GM19328 (cell line): ENCODE data around the gene RNF34.

Experiments used
- ATAC-seq: cut with Tn5 transposase; IDR thresholded peaks from one replicate; pipeline ENCODE4 v1.9.1; 2021; ENCODE audit warnings: mild to moderate bottlenecking, moderate library complexity; ENCODE audit not compliant: unreplicated experiment

The RNF34 gene

DNA sequence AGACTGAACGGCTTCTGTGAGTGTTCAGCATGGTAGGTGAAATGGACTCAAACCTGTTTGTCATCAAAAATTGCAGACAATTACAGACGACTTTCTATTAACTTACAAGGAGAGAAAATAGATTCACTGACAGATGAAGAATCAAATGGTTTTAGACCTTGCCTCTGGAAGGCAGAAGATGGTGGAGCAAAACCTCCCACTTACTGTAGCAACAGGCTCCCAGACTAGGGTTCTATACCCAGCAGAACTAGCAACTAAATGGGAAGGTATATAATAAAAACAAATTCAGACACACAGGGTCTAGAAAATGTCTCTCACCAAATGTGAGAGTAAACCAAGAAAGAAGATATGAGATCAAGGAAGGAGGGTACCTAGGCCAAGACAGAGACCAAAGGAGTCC, 36.8 kb downstream of the RNF34 start:
- no peak for ATAC-seq

DNA sequence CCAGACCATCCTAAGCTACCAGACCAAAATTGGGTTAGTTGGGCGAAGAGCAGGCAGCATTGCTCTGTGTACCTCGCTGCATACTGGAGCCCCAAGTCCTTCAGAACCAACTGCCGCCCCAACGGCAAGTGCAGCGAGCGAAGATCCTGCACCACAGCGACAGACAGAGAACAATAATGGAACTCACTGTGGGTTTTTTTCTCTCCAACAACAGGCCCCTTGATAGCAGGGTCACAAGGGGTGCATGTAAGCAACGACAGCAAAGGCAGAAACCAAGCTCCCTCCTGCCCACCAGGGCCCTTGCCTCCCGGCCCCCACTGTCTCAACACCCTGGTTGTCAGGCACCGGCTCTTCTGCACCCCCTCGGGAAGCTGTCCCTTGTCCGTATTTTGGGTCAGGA, 39.0 kb downstream of the RNF34 start:
- ATAC-seq: no peak

DNA sequence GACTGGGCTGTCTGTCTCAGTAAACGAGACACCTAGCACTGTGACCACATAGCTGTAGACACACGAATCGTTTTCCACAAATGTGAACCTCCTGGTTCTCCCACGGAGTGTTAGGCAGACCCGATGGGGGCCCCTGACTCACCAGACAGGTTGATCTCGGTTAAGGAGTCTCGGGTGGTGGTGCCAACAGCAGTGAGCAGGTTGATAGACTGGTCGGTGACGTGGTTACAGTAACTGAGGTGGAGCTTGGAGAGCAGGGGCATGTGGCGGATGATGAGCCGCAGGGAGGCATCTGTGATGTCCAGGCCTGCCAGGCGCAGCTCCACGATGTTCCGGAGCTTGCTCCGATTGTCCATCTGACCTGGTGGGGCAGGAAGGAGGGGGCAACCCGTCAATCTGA, 39.8 kb downstream of the RNF34 start:
- ATAC-seq: no peak

DNA sequence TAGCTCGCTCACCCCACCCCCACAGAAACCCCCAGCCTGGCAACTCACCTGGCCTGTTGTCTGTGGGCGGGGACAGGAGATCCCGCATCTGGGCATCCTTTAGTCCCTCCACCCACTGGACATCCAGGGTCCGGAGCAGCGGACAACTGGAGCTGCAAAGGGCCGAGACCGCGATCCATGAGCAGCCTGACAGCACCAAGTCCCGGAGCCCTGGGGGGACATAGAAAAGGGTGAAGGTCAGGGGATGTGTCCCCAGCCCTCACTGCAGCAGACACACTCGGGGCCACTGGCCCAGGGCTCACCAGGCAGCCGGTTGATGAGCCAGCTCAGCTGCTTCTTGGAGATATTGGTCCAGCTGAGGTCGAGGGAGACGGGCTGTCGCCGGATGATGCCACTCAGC, 40.9 kb downstream of the RNF34 start:
- no peak for ATAC-seq

DNA sequence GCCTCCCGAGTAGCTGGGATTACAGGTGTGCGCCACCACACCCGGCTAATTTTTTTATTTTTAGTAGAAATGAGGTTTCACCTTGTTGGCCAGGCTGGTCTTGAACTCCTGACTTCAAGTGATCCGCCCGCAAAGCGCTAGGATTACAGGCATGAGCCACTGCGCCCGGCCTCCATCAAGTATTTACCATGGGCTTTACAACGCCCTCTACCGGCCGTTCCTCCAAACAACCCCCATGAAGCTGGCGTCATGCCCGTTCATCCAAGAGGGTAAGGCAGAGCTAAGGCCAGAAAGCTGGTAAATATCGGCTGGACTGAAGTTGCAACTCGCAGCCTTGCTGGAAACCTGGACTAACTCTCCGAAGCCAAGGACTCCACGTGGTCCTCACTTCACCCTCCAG, 41.6 kb downstream of the RNF34 start:
- ATAC-seq: no peak

DNA sequence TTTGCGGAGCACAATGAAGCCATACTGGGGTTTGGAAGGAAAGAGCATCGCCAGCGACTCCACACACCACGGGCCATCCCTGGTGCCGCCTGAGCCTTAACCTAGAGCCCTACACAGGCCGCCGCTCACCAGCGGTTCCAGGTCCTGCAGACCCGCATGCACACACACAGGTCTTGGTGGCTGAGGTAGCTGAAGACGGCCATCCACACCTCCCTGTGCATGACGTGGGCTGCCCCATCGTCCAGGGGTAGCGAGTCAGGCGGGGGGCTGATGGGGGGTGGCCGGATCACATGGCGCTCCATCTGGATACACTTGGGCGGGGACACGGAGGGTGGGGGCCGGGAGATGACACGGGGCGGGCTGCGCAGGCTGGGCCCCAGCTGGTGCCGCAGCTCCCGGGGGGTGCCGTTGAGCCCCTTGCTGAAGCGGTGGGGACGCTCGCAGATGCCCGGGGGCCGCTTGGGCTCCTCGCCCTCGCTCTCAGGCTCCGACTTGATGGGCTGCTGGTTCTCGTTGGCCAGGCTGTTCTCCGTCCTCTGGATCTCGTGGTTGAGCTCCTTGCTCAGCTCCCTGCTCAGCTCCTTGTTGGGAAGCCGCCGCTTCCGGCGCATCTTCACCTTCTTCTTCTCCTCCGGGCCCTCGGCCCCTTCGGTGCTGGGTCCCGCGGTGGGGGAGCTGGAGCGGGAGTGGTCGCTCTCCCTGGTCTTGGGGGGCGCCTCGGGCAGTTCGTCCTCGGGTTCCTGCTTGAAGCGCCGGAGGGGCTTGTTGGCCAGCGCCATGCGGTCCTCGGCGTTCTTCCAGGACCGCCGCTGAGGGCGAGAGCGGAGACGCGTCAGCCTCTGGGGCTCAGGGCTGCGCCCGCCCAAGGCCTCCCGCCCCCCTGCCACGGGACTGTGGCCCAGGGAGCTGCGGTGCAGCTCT, 42.4 kb downstream of the RNF34 start:
- no peak for ATAC-seq

DNA sequence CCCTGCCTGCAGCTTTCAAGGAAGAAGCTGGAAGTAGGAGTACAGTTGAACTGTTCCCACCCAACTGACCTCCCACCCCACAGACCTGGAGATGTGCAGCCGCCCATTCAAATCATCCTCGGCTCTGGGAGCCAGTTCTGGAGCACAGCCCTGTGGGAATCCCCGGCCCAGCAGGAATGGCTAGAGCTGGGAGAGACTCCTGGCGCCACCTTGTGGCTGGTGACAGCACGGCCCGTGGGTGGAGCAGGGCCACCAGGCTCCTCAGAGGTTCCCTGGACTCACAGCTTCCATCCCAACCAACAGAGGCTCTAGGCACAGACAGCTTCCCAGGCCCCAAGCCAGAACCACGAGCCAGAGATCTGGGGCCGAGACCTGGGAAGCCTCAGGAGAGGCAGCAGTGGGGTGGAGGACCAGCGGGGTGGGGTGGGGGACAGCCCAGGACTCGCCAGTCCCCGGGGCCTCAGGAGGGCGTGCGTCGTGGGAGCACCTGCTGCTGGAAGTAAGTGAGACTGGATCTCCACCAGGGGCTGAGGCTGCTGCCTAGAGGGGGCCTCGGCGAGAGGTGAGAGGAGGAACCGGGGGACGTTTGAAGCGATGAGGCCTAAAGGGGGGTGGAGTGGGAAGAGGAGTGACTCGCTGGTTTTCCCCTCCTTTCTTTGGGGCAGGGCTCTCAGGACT, 43.4 kb downstream of the RNF34 start:
- no peak for ATAC-seq

DNA sequence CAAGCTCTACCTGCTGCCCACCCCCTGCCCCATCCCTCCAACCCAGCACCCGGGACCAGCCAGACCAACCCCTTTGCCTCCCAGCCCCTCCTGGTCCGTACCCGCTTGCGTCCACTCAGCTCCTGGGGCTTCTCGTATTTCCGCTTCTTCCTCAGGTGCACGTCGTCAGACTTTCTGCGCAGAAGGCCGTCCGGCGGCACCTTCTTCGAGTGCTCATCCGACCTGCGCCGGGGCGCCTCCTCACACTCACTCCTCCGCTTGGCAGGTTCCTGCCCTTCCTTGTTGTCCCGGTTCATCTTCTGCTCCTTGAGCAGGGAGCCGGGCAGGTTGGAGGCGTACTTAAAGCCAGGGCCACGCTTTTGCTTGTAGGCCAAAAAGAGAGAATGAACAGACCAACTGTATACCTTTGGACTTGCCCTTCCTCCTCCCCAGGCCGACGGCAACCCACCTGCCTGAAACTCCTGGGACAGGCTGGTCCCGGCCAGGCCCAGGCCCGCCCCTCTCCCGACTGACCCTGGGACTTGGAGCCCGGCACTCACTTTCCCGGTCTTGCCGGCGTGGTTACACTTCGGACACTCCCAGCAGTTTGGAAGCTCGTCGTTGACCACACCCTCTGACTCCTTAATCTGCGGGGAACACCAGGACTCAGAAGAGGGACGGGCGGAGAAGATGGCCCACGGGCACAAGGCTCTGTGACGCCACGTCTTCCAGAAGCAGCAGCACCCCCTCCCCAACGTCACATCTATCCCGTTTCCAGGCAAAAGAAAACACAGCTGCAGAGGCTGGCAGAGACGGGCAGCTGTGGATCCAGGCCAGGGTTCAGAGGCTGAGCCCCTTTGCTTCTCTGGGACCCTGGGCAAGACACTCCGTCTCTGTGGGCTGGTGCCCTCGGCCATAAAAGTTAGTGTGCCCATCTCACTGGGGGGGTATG, 44.3 kb downstream of the RNF34 start:
- no peak for ATAC-seq

DNA sequence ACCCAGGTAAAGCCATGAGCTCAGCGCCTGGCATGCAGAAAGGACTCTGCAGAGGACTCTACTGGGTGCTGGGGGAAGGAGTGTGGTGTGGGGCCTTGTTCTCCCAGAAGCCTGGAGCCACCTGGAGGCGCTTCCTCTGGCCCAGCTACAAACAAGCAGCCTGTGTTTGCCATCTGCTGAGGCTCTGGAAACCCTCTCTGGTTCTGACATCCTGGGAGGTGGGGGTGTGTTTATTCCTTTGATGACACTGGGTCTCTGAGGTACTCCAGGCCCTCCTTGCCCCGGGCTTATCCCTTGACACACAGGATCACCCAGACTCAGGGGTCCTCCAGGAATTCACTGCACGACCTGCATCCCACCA, 44.9 kb downstream of the RNF34 start:
- no peak for ATAC-seq

DNA sequence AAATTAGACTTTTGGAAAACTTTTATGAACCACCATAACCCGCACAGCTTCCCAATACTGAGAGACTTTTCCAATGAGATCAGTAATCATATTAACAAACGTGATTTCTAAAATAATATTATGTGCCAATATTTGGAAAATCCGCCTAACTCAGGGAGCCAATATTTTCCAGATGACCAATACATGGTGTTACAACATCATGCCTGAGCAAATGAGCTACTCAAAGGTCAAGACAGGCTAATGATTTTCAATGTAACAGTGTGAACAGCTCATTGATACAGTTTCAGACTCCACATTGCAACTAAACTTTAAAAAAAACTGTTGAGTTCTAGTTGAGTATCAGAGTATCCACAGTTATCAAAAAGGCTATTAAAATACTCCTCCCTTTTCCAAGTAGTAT, 46.8 kb downstream of the RNF34 start:
- no peak for ATAC-seq

DNA sequence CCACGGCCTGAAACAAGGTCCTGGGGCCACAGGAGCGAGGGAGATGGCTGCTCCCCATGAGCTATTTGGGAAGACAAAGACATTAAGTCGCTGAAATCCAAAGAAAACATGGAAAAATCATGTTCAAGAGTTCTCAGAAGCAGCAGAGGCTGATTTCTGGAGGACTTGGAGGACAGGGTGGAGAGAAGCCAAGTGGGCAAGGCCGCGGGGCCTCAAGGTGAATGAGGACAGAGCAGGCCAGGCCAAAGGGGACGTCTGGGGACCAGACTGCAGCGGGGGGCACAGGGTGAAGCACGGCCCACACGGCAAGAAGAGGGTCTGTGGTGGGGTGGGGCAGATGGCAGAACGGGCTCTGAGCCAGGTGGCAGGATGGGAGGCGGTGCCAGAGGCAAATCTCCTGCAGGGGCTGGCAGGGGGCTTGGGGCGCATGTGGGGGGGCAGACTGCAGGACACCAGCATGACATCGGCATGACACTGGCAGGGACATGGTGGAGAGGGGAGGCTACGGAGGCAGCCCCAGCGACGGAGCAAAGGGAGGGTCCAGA, 48.9 kb downstream of the RNF34 start:
- no peak for ATAC-seq

DNA sequence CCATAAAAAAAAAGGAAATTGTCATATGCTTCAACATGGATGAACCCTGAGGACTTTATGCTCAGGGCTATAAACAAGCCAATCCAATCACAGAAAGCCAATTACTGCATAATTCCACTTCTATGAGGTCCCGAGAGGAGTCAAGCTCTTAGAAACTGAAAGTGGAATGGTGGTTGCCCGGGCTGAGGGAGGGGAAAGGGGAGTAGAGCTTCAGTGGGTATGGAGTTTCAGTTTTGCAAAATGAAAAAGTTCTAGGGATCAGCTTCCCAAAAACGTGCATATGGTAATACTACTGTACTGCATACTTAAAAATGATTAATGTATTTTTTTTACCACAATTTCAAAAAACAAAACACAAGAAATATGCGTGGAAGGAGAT, 52.0 kb downstream of the RNF34 start:
- no peak for ATAC-seq

DNA sequence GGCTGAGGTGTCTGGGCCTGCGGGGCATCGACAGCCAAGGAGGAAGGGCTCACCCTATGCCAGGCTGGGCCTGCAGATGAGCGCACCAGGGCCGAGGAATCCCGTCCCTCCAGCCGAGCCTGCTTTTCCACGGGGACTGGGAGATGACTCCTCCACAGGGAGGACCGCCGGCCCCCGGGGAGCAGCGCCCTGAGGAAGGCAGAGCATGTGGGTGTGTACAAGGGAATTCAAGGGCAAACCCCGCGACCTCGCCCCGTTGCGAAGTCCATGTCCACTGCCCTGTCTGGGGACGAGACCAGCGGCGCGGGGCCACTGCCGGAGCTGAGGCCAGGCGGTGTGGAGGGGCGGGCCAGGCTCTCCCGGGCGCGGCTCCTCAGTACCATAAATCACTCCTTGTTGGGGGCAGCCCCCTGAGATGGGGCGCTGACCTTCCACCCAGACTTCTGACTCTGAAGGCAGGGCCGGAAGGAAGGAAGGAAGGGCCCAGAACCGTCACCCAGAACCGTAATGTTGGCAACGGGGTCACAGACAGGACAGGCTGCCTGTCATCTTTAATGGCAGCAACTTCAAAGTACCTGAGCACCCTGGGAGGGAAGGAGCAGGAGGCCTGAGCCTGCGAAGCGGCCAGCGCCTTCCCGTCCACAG, 52.5 kb downstream of the RNF34 start:
- no peak for ATAC-seq

DNA sequence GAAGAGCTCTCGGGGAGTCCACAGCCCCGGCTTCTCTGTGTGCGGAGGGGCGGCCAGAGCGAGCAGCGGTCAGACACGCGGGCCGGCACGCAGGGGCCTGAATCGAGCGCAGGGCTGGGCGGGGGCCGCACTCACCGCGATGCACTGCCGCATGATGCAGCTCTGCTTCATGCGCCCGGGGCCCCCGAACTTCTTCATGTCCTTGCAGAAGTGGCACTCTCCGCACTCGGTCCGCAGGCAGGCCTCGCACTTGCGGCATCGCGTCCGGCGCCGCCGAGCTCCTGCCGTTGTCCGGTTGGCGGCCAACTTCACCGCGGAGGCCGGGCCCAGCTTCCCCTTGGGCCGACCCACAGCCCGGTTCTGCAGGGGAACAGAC, 53.1 kb downstream of the RNF34 start:
- ATAC-seq: no peak

DNA sequence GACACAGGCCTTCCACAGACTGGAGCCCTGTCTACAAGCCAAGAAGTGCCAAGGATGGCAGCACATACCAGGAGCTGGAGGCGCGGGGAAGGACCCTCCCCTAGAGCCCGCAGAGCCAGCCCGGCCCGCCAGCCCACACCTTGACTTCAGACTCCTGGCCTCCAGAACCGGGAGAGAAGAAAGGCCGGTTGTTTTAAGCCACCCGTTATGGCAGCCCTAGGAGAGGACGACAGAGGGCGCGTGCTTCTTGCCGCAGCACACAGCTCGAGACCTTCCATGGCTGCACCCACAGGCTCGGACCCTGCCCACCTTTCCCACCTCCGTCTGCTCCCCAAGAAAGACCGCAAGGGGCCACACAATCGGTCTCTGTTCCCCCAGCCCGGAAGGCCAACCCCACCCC, 53.7 kb downstream of the RNF34 start:
- no peak for ATAC-seq

DNA sequence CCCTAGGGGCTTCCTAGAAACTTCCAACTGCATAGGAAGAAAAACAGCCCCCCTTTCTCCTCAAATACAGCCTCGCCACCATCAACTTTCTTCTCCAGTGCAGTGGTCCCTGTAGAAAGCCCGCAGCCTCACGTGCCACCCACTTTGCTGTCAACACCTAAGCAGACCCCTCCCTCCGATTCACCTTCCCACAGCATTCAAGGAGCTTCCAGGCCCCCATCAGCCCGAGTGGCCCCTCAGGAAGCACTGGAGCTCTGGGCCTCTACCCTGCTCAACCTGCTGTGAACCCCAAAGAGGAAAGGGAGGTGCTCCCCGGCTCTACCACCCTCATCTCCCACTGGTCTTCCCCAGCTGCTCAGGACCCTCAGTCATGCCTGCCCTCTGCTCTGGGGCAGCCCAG, 55.0 kb downstream of the RNF34 start:
- no peak for ATAC-seq

DNA sequence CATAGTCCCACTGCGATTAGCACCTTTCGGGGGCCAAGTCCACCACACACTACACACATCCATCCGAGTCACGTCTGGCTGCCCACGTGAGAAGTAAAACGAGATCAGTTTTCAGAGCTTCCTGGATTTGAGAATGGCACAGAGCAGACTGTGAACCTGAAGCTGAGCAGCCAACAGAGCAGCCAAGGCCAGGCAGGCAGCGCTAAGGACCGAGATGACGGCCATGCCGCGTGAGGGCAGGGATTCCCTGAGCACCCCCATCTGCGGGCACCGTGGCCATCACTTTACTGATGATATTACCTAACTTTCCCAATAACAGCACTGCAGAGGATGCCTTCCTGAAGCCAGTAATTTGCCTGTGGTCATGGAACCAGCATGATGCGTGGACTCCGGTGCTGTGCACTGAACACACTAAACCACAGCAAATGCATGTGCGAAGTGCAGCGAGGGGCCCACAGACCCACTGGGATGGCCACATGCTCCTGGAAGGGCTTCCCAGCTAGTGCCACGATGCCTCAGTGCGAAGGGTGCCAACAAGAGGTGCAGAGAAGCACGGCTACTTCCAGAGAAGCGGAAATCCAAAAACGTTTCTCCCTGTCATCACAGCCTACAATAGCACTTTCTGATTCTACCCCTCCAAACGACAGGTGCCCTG, 56.0 kb downstream of the RNF34 start:
- ATAC-seq: no peak

DNA sequence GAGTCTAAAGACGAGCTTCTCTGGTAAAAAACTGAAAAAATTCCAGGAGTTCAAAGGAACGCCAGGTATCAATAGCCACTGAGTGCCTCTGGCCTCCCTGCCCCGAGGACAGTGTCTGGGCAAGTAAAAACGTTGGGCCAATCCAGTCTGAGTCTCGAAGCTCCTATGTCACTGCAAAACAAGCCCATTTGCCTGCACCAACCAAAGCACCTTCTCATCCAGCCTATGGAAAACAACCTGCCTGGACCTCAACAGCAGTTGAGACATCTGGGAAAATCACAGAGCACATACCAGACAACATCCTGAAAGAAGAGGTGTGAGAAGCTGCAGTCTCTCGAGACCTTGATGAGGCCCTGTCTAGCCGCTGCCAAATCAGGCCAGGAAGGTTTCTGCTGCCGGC, 56.6 kb downstream of the RNF34 start:
- ATAC-seq: no peak

DNA sequence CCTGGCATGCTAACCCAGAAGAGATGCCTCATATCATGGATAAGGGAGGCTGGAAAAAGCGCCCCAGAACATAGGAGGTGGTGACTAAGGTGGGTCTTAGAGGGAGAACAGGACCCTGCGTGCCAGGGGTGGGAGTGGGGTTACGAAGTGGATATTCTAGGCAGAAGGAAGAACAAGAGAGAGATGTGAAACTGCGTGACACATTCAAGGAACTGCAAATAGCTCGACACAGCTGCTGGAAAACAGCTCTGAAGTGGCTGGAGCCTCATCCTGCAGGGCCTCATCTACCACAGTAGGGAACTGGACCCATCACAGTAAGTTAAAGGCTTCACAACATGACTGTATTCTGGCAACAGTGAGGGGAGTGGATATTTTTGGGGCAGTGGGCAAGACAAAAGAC, 61.1 kb downstream of the RNF34 start:
- no peak for ATAC-seq

DNA sequence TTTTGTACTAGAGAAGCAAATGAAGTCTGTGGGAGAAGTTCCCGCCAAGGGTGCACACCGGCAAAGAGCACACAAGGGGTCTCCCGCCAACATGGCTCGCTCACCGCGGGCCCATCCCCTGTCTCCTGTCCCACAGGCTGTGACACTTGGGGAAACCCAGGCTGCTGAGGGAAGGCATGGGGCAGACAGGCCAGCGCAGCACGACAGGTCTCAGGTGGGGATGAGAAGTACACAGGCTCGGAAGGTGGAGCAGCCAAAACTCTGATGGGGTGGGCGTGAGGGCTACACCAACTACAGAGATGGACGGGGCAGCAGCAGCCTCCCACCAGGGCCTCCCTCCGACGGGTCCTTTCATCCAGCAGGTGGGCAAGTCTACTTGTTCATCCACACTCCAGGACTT, 64.4 kb downstream of the RNF34 start:
- no peak for ATAC-seq
